ENCODE measurements around the gene WSCD2.

- TF ChIP-seq CTCF (IDR thresholded peaks at IDR 0.05), result no peak
- no peak for TF ChIP-seq POLR2A (IDR thresholded peaks at IDR 0.05)
- no peak for TF ChIP-seq EP300 (IDR thresholded peaks at IDR 0.05)
- TF ChIP-seq POLR2AphosphoS5 (IDR thresholded peaks at IDR 0.05), result no peak
These were observed 158.1 kb downstream of the WSCD2 start for GRCh38 chr12:108287227-108287626.
